GM10248 (cell line): ENCODE data around the gene GRB10.

Experiments
- CTCF ChIA-PET: fragments of 300-600 bp; sonication (Branson Sonifier 250); formaldehyde crosslinking; extraction: SDS; loops from one replicate; lab custom pipeline; 2021; ENCODE audit warnings: antibody characterized with exemption; lab: Yijun Ruan, JAX
- POLR2A ChIA-PET: fragments of 350-650 bp; sonication (Branson Sonifier 250); formaldehyde crosslinking; extraction: SDS; loops from one replicate; lab custom pipeline; 2020; ENCODE audit warnings: antibody characterized with exemption; lab: Yijun Ruan, JAX
- DNase-seq: peaks from one replicate; pipeline ENCODE4 v3.0.0; 2012; ENCODE audit errors: extremely low spot score
- TF ChIP-seq, protein P1 (sequence below): IDR thresholded peaks from 2 replicates; pipeline ENCODE4 v1.5.1; 2012; ENCODE audit warnings: mild to moderate bottlenecking, low read depth; ENCODE audit errors: extremely low read depth, missing control alignments, control extremely low read depth

Gene GRB10

DNA sequence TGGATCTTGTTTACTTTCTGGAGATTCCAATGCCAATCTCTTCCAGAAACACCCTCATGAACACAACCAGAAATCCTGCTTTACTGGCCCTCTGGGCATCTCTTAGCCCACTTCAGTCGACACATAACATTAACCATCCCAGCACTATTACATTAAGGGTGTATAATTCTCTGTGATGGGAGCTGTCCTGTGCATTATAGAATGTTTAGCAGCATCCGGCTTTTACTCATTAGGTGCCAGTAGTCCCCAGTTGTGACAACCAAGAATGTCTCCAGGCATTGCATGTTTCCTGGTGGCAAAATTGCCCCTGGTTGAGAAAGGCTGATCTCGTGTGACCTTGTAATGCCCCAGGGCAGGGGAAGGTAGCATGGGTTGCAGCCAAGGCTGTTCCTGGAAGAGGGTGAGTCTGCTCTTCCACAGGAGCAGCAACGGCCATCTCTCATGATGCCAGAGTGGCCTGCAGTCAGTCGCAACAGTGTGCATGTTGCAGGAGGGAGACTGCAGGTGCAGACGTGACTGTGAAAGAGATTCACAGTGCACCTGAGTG is 214.9 kb downstream of the GRB10 start:
- CTCF ChIA-PET: no interaction called here
- TF ChIP-seq, protein P1, sequence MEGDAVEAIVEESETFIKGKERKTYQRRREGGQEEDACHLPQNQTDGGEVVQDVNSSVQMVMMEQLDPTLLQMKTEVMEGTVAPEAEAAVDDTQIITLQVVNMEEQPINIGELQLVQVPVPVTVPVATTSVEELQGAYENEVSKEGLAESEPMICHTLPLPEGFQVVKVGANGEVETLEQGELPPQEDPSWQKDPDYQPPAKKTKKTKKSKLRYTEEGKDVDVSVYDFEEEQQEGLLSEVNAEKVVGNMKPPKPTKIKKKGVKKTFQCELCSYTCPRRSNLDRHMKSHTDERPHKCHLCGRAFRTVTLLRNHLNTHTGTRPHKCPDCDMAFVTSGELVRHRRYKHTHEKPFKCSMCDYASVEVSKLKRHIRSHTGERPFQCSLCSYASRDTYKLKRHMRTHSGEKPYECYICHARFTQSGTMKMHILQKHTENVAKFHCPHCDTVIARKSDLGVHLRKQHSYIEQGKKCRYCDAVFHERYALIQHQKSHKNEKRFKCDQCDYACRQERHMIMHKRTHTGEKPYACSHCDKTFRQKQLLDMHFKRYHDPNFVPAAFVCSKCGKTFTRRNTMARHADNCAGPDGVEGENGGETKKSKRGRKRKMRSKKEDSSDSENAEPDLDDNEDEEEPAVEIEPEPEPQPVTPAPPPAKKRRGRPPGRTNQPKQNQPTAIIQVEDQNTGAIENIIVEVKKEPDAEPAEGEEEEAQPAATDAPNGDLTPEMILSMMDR: no peak
- no peak for DNase-seq
- POLR2A ChIA-PET: no interaction called here

DNA sequence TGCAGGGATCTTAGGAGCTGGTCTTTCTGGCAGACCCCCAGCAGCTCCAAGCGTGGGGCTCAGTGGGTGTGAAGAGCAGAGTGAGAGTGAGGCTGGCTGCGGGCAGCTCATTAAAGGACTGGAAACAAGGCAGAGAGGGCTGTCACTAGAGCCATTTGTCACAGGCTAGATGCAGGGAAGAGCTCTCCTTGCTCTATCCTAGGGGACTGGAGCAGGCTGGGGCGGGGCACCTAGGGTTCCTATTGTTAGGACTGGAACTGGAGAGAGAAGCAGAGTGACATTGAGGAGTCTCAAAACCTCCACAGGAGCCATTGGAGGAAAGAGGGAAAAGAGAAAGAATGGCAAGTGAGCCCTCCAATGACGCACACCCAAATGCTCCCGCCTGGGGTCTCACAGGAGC is 216.7 kb downstream of the GRB10 start:
- CTCF ChIA-PET: interaction anchor here (1.1 to 1.5 kb wide), 2 partner anchors 15 to 19 kb away, joined by 3 read pairs; no protein-coding TSS in a partner anchor
- no peak for DNase-seq
- TF ChIP-seq, protein P1: no peak
- POLR2A ChIA-PET: no interaction called here

DNA sequence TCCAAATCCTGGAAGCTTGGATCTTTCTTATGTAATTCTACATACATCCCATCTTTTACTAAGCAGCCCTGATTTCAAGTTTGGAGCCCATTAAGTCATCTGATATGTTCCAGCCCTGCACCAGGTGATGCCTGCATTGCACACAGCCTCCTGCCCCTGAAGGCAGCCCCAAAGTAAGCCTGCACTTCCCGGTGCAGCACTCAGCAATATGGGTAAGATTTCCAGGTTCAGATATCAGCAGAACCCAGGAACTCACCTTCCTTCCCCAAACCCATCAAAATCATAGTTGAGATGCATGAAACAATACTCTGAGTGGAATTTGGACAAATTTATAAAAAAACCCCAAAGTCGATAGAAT is 217.2 kb downstream of the GRB10 start:
- TF ChIP-seq, protein P1: no peak
- ChIA-PET POLR2A (no interaction called here), CTCF (no interaction called here)
- no peak for DNase-seq

DNA sequence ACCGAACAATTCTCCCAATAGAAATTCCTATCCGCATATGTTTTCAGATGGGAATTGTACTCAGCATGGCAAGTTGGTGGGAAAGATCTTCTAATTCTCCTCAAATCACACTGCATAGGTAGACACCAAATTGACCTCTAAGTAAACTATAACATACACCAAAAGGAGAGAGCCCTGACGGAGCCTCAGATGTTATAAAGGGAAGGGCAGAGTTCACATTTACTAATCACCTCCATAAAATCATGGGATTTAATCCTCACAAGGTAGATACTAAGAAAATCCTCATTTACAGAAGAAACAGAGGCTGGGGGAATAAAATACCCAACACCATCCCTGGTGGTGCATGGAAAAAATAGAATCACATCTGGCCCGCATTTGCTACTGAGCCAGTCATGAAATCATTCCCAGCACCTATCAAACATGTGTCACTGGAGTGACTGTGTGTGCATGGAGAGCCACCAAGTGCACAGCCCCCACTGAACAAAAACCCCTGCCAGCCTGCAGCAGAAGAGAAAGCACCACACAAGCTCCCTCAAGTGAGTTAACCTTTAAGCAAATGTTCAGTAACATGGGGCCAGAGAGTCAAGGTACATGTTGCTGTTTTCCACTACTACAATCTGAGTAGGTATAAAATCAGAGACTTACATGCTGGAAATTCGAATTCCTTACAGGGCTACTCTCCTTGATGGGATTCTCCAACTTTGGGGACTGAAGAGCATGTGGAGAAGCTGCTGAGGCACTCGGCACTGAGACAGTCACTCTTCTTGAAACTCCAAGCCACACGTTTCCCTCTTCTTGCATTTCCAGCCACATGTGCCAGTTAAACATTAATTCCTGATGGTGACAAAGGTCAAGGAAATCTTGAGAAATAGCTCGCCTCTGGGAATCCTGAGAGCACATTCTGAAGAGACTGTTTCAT is 217.8 kb downstream of the GRB10 start, which contains the start of gene DDC:
Gene DDC, minus strand, starts transcription at position 766 of the 919 bp plus-strand sequence. CDS start 21,320 bp downstream, outside the sequence.
- DNase-seq: peak; percentile 2
- TF ChIP-seq, protein P1: no peak
- CTCF ChIA-PET: no interaction called here

DNA sequence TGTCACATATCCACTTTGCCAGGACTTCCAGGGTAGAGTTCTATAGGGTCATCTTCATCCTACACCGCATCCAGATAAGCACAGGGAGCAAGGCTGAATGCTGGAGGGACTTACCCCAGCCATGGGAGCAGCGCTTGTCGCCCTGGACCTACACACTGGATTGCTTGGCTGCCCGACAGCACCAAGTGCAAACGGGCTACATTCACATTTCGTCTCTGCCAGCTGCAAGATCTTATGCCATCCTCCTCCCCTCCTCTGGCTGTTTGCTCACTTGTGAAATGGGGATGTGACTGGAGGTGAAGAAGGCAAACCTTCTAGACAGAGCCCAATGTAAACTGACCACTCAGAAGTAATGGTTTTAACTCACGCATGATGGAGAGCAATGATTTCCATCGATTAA is 218.5 kb downstream of the GRB10 start:
- ChIA-PET POLR2A (no interaction called here), CTCF (no interaction called here)
- no peak for DNase-seq

More for the DNA sequence above, 217.8 kb downstream of the GRB10 start, which contains the start of gene DDC:
- POLR2A ChIA-PET: no interaction called here

DNA sequence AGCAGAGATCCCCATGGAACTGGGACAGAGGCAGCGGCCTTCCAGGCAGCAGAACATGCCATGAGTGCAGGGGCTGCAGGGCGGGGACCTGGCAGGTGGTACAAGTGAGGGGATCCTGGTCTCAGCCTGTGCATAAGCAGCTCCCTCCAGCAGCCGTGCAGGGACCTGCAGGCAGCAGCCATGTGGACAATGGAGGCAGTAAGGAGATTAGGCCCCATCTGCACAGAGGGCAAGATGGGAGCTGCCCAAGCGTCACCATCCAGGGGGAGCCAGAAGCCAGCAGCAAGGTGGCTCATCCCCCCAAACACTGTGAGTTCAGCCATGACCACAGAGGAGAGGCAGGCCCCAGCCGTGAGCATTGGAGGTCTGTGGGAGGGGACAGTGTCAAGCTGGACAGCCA is 220.6 kb downstream of the GRB10 start:
- ChIA-PET POLR2A (no interaction called here), CTCF (interaction anchor here (1.1 to 1.9 kb wide), 3 partner anchors 10 to 72 kb away, joined by 3 to 4 read pairs (median 3); no protein-coding TSS in a partner anchor)
- peak; percentile 3 for DNase-seq
- TF ChIP-seq, protein P1: no peak

More for the DNA sequence above, 218.5 kb downstream of the GRB10 start:
- TF ChIP-seq, protein P1: no peak
